BLaER1 treated with 17β-estradiol and CSF1 and Interleukin-3, amounts not matched to agents 10 nM and 100 nM (cell line): ENCODE results near the gene ANKS1A.
A peak's percentile ranks its signal among the peaks of the same experiment; 100 is the strongest.

ENCODE experiments used
- H3K27ac ChIP-seq, 11 experiments: shearing (Covaris generic); formaldehyde crosslinking; 2 replicates each; pipeline ENCODE4 v1.8.1; 2022
- H3K27me3 ChIP-seq, 11 experiments: shearing (Covaris generic); formaldehyde crosslinking; 2 replicates each; pipeline ENCODE4 v1.8.1; 2022
- H3K36me3 ChIP-seq, 11 experiments: shearing (Covaris generic); formaldehyde crosslinking; 2 replicates each; pipeline ENCODE4 v1.8.1; 2022
- H3K4me1 ChIP-seq, 10 experiments: shearing (Covaris generic); formaldehyde crosslinking; 2 replicates each; pipeline ENCODE4 v1.8.1; 2022
- H3K4me2 ChIP-seq, 11 experiments: shearing (Covaris generic); formaldehyde crosslinking; 2 replicates each; pipeline ENCODE4 v1.8.1; 2022
- H3K4me3 ChIP-seq, 10 experiments: shearing (Covaris generic); formaldehyde crosslinking; 2 replicates each; pipeline ENCODE4 v1.8.1; 2022
- H3K9ac ChIP-seq, 11 experiments: shearing (Covaris generic); formaldehyde crosslinking; 2 replicates each; pipeline ENCODE4 v1.8.1; 2022
- H3K9me3 ChIP-seq, 11 experiments: shearing (Covaris generic); formaldehyde crosslinking; replicated peaks in 1 of 11; 2 replicates each; pipeline ENCODE4 v1.8.1; 2022
- H4K20me1 ChIP-seq, 11 experiments: shearing (Covaris generic); formaldehyde crosslinking; 2 replicates each; pipeline ENCODE4 v1.8.1; 2022
- Cebpa-rat ChIP-seq, 11 experiments: shearing (Covaris generic); IDR thresholded peaks; 2 replicates each; pipeline ENCODE4 v1.8.1; 2022

ANKS1A gene

DNA sequence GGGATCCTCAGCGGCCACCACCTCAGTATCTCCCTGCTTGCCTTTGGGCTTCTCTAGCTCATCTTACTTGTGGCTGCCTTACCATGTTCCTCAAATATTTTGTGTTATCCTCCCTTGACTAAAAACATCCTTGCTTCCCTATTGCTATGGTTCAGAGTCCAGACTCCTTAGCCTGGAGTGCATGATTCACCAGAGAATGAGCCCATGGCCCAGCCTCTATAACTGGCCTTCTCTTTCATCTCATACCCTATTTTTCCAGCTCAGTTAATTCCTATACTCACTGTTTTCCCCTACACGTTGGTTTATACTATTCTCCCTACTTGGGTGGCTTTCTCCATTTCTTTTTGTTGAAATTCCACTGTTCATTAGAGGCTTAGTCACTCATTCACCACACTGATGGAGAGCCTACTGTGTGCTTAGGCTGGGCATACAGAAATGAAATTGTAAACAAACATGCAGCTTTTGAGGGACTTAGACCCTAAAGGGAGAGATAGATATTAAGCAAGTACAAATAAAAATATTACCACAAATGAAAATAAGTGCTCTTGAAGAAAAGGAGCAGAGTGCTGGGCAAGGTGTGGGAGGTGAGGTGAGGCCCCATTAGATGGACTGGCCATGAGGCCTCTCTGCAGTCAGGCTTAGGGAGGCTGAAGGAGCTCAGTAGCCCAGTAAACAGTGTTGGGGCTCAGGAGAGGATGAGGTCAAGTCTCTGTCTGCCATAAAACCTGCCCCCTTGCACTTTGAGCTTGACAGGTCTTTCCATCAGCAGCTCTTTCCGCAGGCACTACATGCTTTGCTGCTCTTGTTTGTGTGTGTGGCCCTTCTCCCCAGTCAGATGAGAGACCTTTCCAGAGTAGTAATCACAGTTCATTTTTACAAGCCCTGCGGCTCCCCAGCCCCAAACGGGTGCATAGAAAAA, 142.8 kb downstream of the ANKS1A start:
- peaks cover 42 to 67% (median 55%) of the 10 kb centered on the region in 10 experiments for H3K4me1 ChIP-seq
- no peak for TF ChIP-seq Cebpa-rat (IDR thresholded peaks at IDR 0.05)
- no peak overlapping the region for H3K4me3 ChIP-seq
- H3K27ac ChIP-seq: peak overlapping the region in 6 of 11 experiments; percentile 8 to 67 (median 42); a peak in 8 of 22 replicates
- peaks cover 0 to 47% (median 0%) of the 10 kb centered on the region in 11 experiments; a peak in 4 of 22 replicates for H4K20me1 ChIP-seq
- H3K4me2 ChIP-seq: peak overlapping the region in 5 of 11 experiments; percentile 65 to 83 (median 75); a peak in 6 of 22 replicates
- no peaks in the 10 kb centered on the region for H3K27me3 ChIP-seq
- H3K9ac ChIP-seq: no peak overlapping the region
- H3K36me3 ChIP-seq: peaks cover 0 to 68% (median 12%) of the 10 kb centered on the region in 11 experiments; a peak in 10 of 22 replicates
- no peaks in the 10 kb centered on the region for H3K9me3 ChIP-seq

DNA sequence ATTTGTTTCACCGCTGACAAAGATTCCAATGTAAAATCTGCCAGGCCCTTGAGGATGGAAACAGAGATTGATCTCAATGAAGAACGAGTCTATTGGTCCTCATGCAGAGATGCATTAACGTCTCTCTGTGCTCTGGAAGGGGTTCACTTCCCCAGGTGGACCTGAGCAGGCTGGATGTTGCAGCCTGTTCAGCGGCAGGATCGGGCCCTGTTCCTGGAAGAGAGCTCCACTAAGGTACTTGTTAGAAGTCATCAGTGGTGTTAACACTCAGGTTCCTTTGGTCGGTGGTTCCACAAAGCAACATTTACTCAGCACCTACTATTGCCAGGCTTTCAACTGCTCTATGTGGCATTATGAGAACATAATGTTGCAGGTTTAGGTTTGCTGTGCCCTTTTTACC, 144.6 kb downstream of the ANKS1A start:
- no peak overlapping the region for H3K9ac ChIP-seq
- H3K4me2 ChIP-seq: peak overlapping the region in 2 of 11 experiments; percentile 78 to 81; a peak in 6 of 22 replicates
- H3K4me1 ChIP-seq: peaks cover 43 to 85% (median 70%) of the 10 kb centered on the region in 10 experiments
- no peak overlapping the region for H3K4me3 ChIP-seq
- H3K36me3 ChIP-seq: peaks cover 0 to 67% (median 4%) of the 10 kb centered on the region in 11 experiments; a peak in 8 of 22 replicates
- no peaks in the 10 kb centered on the region for H3K27me3 ChIP-seq
- TF ChIP-seq Cebpa-rat (IDR thresholded peaks at IDR 0.05): no peak
- peak overlapping the region in 5 of 11 experiments; percentile 16 to 66 (median 37); a peak in 7 of 22 replicates for H3K27ac ChIP-seq
- peaks cover 0 to 50% (median 0%) of the 10 kb centered on the region in 11 experiments; a peak in 4 of 22 replicates for H4K20me1 ChIP-seq
- H3K9me3 ChIP-seq: no peaks in the 10 kb centered on the region

DNA sequence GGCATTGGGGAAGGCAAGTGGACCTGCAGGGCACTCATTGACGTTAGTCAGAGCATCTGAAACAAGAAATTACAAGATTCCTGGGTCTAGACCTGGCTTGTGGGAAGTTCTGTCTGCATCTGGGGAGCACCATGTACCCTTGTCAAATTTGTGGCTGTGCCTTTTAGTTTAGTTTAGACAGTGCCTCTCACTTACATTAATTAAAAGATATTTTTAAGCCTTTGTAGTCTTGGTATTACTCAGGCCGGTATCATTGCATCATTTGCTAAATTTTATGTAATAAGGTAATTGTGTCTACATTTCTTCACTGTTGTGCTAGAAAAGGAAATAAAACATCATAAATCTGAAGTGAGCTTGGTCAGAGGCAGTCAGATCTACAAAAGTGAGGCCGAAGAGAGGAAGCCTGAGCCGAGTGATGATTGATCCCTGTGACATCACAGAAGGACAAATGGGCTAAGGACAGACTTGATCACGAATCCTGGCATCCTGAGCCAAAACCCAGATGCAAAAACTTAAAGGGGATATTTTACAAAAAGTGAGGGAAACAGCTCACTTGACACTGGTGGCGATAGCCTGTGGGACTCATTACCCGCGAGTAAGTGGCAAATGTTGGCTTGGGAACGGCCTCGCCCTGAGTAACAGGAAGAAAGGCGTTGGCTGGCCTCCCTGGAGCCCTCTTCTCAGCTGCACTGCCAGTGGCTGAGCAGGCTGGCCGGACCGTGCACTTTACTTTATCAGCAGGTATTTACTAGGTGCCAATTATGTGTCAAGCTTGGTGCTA, 145.5 kb downstream of the ANKS1A start:
- TF ChIP-seq Cebpa-rat (IDR thresholded peaks at IDR 0.05): no peak
- H3K4me3 ChIP-seq: no peak overlapping the region
- H3K27me3 ChIP-seq: no peaks in the 10 kb centered on the region
- H3K36me3 ChIP-seq: peaks cover 0 to 76% (median 5%) of the 10 kb centered on the region in 11 experiments; a peak in 9 of 22 replicates
- H3K4me1 ChIP-seq: peaks cover 37 to 80% (median 63%) of the 10 kb centered on the region in 10 experiments
- H4K20me1 ChIP-seq: peaks cover 0 to 51% (median 0%) of the 10 kb centered on the region in 11 experiments; a peak in 4 of 22 replicates
- H3K9me3 ChIP-seq: no peaks in the 10 kb centered on the region
- peak overlapping the region in 3 of 11 experiments; percentile 4 to 23 (median 6); a peak in 4 of 22 replicates for H3K9ac ChIP-seq
- H3K27ac ChIP-seq: peak overlapping the region in 10 of 11 experiments; percentile 30 to 66 (median 48); a peak in 18 of 22 replicates
- H3K4me2 ChIP-seq: peak overlapping the region; percentile 61 to 83 (median 77)

DNA sequence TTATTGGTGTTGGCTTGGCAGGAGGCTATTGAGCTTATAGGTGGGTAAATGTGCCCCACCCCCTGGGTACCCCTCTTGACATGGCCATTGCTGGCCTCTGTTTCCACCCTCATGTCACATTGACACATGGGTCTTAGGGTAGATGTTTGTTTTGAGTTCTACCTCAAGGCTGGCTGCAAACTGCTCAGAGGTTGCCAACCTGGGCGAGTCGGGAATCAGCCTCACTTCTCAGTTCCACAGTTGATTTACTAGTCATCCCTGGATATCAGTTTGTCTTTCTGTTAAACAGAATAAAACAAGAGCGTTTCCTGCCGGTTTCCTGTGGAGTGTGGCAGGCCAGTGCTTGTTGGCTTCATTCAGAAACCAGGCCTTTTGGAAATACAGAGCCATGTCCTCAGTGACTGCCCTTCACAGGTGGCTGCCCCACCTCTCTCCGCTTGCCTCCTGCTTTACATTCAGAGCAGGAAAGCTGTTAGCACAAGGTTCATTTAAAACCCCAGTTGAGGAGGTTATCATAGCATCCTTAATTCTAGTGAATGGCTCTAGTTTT, 146.5 kb downstream of the ANKS1A start:
- TF ChIP-seq Cebpa-rat (IDR thresholded peaks at IDR 0.05): no peak
- peak overlapping the region in 9 of 11 experiments; percentile 30 to 66 (median 51); a peak in 16 of 22 replicates for H3K27ac ChIP-seq
- H3K9me3 ChIP-seq: no peaks in the 10 kb centered on the region
- H3K9ac ChIP-seq: peak overlapping the region in 5 of 11 experiments; percentile 6 to 46 (median 8); a peak in 5 of 22 replicates
- no peak overlapping the region for H3K4me3 ChIP-seq
- no peaks in the 10 kb centered on the region for H3K27me3 ChIP-seq
- H3K4me1 ChIP-seq: peaks cover 31 to 71% (median 54%) of the 10 kb centered on the region in 10 experiments
- H4K20me1 ChIP-seq: peaks cover 0 to 57% (median 0%) of the 10 kb centered on the region in 11 experiments; a peak in 4 of 22 replicates
- peaks cover 0 to 84% (median 8%) of the 10 kb centered on the region in 11 experiments; a peak in 12 of 22 replicates for H3K36me3 ChIP-seq
- peak overlapping the region; percentile 61 to 83 (median 77) for H3K4me2 ChIP-seq

DNA sequence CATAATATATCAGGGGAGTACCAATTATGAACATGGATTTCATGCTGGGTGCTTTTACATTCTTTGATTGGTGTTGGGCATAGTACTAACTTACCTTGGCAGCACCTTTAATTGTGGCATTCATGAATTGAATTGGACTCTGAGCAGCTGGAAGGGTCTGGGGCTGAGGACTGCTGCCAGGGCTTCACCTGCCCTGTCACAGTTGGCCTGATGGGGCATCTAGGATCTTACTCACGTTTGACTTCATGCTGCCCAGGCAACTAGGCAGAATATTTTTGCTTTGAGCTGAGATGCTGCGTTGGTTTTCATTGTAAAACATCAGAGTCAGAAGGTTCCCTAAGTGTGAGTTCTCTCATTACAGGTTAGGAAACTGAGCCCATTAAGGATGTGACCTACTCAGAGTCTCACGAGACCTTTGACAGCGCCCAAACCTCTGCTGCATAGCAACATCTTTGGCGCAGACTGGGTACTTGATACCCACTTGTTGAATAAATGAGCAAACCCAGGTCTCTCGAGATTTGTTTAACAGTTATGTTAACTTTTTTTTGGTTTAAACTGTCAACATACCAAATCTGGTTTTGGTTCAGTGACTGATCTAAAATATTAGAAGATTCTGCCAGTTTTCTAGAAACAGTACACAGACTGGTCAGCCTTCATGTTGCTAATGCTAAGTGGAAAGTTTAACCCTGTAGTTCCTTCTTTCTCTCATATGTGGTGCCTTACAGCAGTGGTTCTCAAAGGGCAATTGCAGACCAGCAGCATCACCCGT, 147.2 kb downstream of the ANKS1A start:
- H4K20me1 ChIP-seq: peaks cover 0 to 64% (median 0%) of the 10 kb centered on the region in 11 experiments; a peak in 4 of 22 replicates
- H3K4me1 ChIP-seq: peaks cover 34 to 66% (median 48%) of the 10 kb centered on the region in 10 experiments
- H3K9me3 ChIP-seq: no peaks in the 10 kb centered on the region
- no peak overlapping the region for H3K4me3 ChIP-seq
- H3K9ac ChIP-seq: 0 out of 22 replicates have a peak overlapping the region, but pooled peaks of 1 of the 11 experiments have one; percentile 6
- H3K4me2 ChIP-seq: peak overlapping the region; percentile 61 to 83 (median 77)
- peak overlapping the region in 8 of 11 experiments; percentile 37 to 66 (median 51); a peak in 15 of 22 replicates for H3K27ac ChIP-seq
- no peak for TF ChIP-seq Cebpa-rat (IDR thresholded peaks at IDR 0.05)
- no peaks in the 10 kb centered on the region for H3K27me3 ChIP-seq
- H3K36me3 ChIP-seq: peaks cover 0 to 84% (median 12%) of the 10 kb centered on the region in 11 experiments; a peak in 12 of 22 replicates

DNA sequence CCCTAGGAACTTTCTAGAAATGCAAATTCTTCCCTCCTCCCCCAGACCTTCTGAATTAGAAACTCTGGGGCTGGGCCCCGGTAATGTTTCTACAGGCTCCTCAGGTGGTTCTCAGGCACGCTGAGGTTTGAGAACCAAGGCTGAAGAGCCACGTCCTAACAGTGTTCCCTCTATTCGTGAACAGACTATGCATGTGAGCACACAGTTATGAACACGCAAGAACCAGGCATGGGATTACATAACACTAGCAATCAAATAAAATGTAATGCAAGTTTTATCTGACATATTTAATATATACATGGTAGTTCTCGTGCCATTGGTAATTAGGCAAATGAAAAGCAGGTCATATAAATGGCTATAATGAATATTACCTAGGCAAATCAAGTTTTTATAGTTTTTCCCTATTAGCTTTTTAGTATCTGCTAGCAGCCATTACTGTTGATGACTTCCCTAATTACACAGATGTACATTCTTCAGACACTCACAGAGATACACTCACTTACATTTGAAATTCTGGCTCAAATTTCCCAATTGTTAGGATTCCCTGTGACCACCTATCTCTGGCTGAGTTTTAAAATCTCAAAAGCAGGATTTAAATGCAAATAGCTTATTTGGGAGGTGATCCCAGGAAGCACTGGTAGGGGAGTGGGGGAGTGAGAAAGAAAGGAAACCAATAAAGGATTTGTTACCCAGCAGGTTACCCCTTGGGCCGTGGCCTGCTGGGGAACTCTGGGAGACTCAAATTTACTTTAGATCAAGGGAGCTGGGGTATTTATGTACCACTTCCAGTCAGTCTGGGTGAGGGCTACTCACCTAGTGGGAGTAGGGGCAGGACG, 148.0 kb downstream of the ANKS1A start:
- Histone ChIP-seq H3K9ac (0 out of 22 replicates have a peak overlapping the region, but pooled peaks of 1 of the 11 experiments have one; percentile 9), H3K4me3 (no peak overlapping the region), H3K4me2 (peak overlapping the region; percentile 61 to 83 (median 77); a peak in 21 of 22 replicates), H3K27me3 (no peaks in the 10 kb centered on the region), H3K4me1 (peaks cover 42 to 66% (median 48%) of the 10 kb centered on the region in 10 experiments), H4K20me1 (peaks cover 0 to 65% (median 0%) of the 10 kb centered on the region in 11 experiments; a peak in 4 of 22 replicates), H3K9me3 (no peaks in the 10 kb centered on the region), H3K27ac (peak overlapping the region in 7 of 11 experiments; percentile 6 to 51 (median 44); a peak in 12 of 22 replicates), H3K36me3 (peaks cover 0 to 84% (median 17%) of the 10 kb centered on the region in 11 experiments; a peak in 15 of 22 replicates)
- no peak for TF ChIP-seq Cebpa-rat (IDR thresholded peaks at IDR 0.05)
